Stimulated activated CD8-positive, alpha-beta memory T cell treated with anti-CD3 and anti-CD28 coated beads, Interleukin-4, amount 100 ng/mL, for 48 hours (primary cell): Measurements from ENCODE around the gene B4GALT3.

Source experiments
- DNase-seq: peaks from one replicate; pipeline ENCODE4 v3.0.0-alpha.2; 2020

B4GALT3 gene

GRCh38 chr1:161201836-161202712, 24.8 kb upstream of the B4GALT3 start, which contains the start of gene NDUFS2:
Gene NDUFS2 (plus strand): TSS chr1:161202367. CDS start chr1:161202386, 19 bp downstream.
- peak; percentile 95 for DNase-seq

- DNase-seq, result no peak
Measured at GRCh38 chr1:161200992-161201835, 23.9 kb upstream of the B4GALT3 start.

GRCh38 chr1:161200421-161200991, 23.2 kb upstream of the B4GALT3 start:
- peak; percentile 49 for DNase-seq

GRCh38 chr1:161199506-161200139, 22.3 kb upstream of the B4GALT3 start:
- DNase-seq, result no peak

- DNase-seq, result no peak
Measured at GRCh38 chr1:161198897-161199431, 21.7 kb upstream of the B4GALT3 start, which contains the start of gene ADAMTS4. Gene ADAMTS4 (minus strand): TSS chr1:161199054. CDS start chr1:161198627, 427 bp downstream.

- DNase-seq, result no peak
Measured at GRCh38 chr1:161198194-161198896, 21.0 kb upstream of the B4GALT3 start.

GRCh38 chr1:161197560-161198193, 20.4 kb upstream of the B4GALT3 start:
- no peak for DNase-seq

GRCh38 chr1:161196521-161197451, 19.5 kb upstream of the B4GALT3 start:
- DNase-seq, result no peak

GRCh38 chr1:161196111-161196510, 18.8 kb upstream of the B4GALT3 start:
- no peak for DNase-seq

GRCh38 chr1:161195171-161195570, 17.9 kb upstream of the B4GALT3 start:
- no peak for DNase-seq

GRCh38 chr1:161193561-161194235, 16.4 kb upstream of the B4GALT3 start:
- no peak for DNase-seq

- peak; percentile 76 for DNase-seq
Measured at GRCh38 chr1:161192476-161193465, 15.5 kb upstream of the B4GALT3 start.

- no peak for DNase-seq
Measured at GRCh38 chr1:161191971-161192370, 14.7 kb upstream of the B4GALT3 start.

GRCh38 chr1:161190962-161191521, 13.7 kb upstream of the B4GALT3 start:
- no peak for DNase-seq

GRCh38 chr1:161189036-161189435, 11.7 kb upstream of the B4GALT3 start:
- no peak for DNase-seq

- no peak for DNase-seq
Measured at GRCh38 chr1:161188381-161188780, 11.1 kb upstream of the B4GALT3 start.

GRCh38 chr1:161187311-161187710, 10.0 kb upstream of the B4GALT3 start:
- DNase-seq, result no peak
